ENCODE data around the gene RTN4RL1.

RTN4RL1 gene

GRCh38 chr17:1994707-1995106 lies 30.4 kb downstream of the RTN4RL1 start:
- H3K4me3 ChIP-seq (ENCODE audit: low read length, poor library complexity, severe bottlenecking) = no peak overlapping the region

DNA sequence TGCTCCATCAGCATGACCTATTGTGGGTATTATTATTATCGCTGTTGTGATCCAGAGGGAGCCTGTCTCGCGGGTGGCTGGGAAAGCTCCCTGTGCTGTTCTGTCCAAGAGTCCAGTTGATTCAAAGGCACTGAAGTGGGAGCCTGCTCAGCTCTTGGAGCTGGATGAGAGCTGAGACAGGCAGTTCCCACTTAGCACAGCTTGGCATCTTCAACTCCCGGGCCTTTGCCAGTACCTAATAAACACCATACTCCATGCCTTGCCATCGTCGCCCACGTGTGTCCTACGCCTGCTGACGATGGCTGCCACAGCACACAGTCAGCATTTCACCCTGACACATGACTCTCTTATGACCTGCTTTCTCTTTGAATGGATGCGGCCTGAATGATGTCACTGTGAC lies 32.6 kb downstream of the RTN4RL1 start:
- no peaks in the 10 kb centered on the region for H3K79me2 ChIP-seq (ENCODE audit: insufficient read depth, low read length)
- no peaks in the 10 kb centered on the region for H4K20me1 ChIP-seq (ENCODE audit: insufficient read depth, low read length, poor library complexity, severe bottlenecking)
- H3K36me3 ChIP-seq (ENCODE audit: insufficient read depth, low read length) = no peaks in the 10 kb centered on the region
- no peak overlapping the region for H2AFZ ChIP-seq (ENCODE audit: low read length)
- H3F3A ChIP-seq (ENCODE audit: low read depth) = no peaks in the 10 kb centered on the region
- TF ChIP-seq EZH2phosphoT487 (IDR thresholded peaks at IDR 0.05; ENCODE audit: borderline replicate concordance) (no peak), CTCF (conservative IDR thresholded peaks at IDR 0.05; ENCODE audit: low read length) (no peak)
- no peak overlapping the region for H3K9ac ChIP-seq (ENCODE audit: low read depth, low read length, poor library complexity, severe bottlenecking)
- H3K4me3 ChIP-seq (ENCODE audit: low read length, poor library complexity, severe bottlenecking) = no peak overlapping the region
- H3K9me2 ChIP-seq (replicated peaks; ENCODE audit: low read depth, low read length) = no peaks in the 10 kb centered on the region
- no peaks in the 10 kb centered on the region for H3K4me1 ChIP-seq (ENCODE audit: insufficient read depth, low read length, poor library complexity, severe bottlenecking)
- no peak overlapping the region for H3K4me2 ChIP-seq (ENCODE audit: low read depth, low read length, poor library complexity, severe bottlenecking)
- H3K27me3 ChIP-seq (ENCODE audit: insufficient read depth, low read length, poor library complexity, severe bottlenecking) = no peaks in the 10 kb centered on the region
- no peaks in the 10 kb centered on the region for H3K9me3 ChIP-seq (ENCODE audit: insufficient read depth, low read depth, low read length)

More at GRCh38 chr17:1994707-1995106, 30.4 kb downstream of the RTN4RL1 start:
- TF ChIP-seq EZH2phosphoT487 (IDR thresholded peaks at IDR 0.05; ENCODE audit: borderline replicate concordance) (no peak), CTCF (conservative IDR thresholded peaks at IDR 0.05; ENCODE audit: low read length) (no peak)
- Histone ChIP-seq H3K4me1 (ENCODE audit: insufficient read depth, low read length, poor library complexity, severe bottlenecking) (no peaks in the 10 kb centered on the region), H3K9me2 (replicated peaks; ENCODE audit: low read depth, low read length) (no peaks in the 10 kb centered on the region), H3K4me2 (ENCODE audit: low read depth, low read length, poor library complexity, severe bottlenecking) (no peak overlapping the region), H3F3A (ENCODE audit: low read depth) (no peaks in the 10 kb centered on the region), H2AFZ (ENCODE audit: low read length) (no peak overlapping the region), H3K27me3 (ENCODE audit: insufficient read depth, low read length, poor library complexity, severe bottlenecking) (no peaks in the 10 kb centered on the region), H3K36me3 (ENCODE audit: insufficient read depth, low read length) (no peaks in the 10 kb centered on the region), H3K9ac (ENCODE audit: low read depth, low read length, poor library complexity, severe bottlenecking) (no peak overlapping the region), H4K20me1 (ENCODE audit: insufficient read depth, low read length, poor library complexity, severe bottlenecking) (no peaks in the 10 kb centered on the region), H3K9me3 (ENCODE audit: insufficient read depth, low read depth, low read length) (no peaks in the 10 kb centered on the region), H3K79me2 (ENCODE audit: insufficient read depth, low read length) (no peaks in the 10 kb centered on the region)

- H2AFZ ChIP-seq (ENCODE audit: low read length) = no peak overlapping the region
- TF ChIP-seq CTCF (conservative IDR thresholded peaks at IDR 0.05; ENCODE audit: low read length) (no peak), EZH2phosphoT487 (IDR thresholded peaks at IDR 0.05; ENCODE audit: borderline replicate concordance) (no peak)
- no peaks in the 10 kb centered on the region for H3F3A ChIP-seq (ENCODE audit: low read depth)
- H3K36me3 ChIP-seq (ENCODE audit: insufficient read depth, low read length) = no peaks in the 10 kb centered on the region
- H3K9me2 ChIP-seq (replicated peaks; ENCODE audit: low read depth, low read length) = no peaks in the 10 kb centered on the region
- no peak overlapping the region for H3K4me2 ChIP-seq (ENCODE audit: low read depth, low read length, poor library complexity, severe bottlenecking)
- no peaks in the 10 kb centered on the region for H3K4me1 ChIP-seq (ENCODE audit: insufficient read depth, low read length, poor library complexity, severe bottlenecking)
- H4K20me1 ChIP-seq (ENCODE audit: insufficient read depth, low read length, poor library complexity, severe bottlenecking) = no peaks in the 10 kb centered on the region
- H3K9ac ChIP-seq (ENCODE audit: low read depth, low read length, poor library complexity, severe bottlenecking) = no peak overlapping the region
- H3K9me3 ChIP-seq (ENCODE audit: insufficient read depth, low read depth, low read length) = no peaks in the 10 kb centered on the region
- no peaks in the 10 kb centered on the region for H3K79me2 ChIP-seq (ENCODE audit: insufficient read depth, low read length)
- no peaks in the 10 kb centered on the region for H3K27me3 ChIP-seq (ENCODE audit: insufficient read depth, low read length, poor library complexity, severe bottlenecking)
- no peak overlapping the region for H3K4me3 ChIP-seq (ENCODE audit: low read length, poor library complexity, severe bottlenecking)
Measured at GRCh38 chr17:1989135-1989534, 36.0 kb downstream of the RTN4RL1 start.

Data from Loucy (cell line).